WTC11 (cell line): ENCODE results near the gene HAND1.

Experiments used
- CBFB ChIP-seq: sonication (generic); formaldehyde crosslinking; IDR thresholded peaks from 2 replicates; pipeline ENCODE4 v1.8.1; 2022; ENCODE audit warnings: mild to moderate bottlenecking, low read depth, missing genetic modification reagents
- CTCF ChIP-seq: fragments of 200-600 bp; IDR thresholded peaks from 2 replicates; pipeline ENCODE4 v1.8.0; 2022; ENCODE audit warnings: antibody characterized with exemption
- HMGA2 ChIP-seq: fragments of 250-450 bp; sonication (Bioruptor Pico); IDR thresholded peaks from 2 replicates; pipeline ENCODE4 v1.4.0; 2021; ENCODE audit warnings: mild to moderate bottlenecking, moderate library complexity
- JUN ChIP-seq: sonication (generic); formaldehyde crosslinking; IDR thresholded peaks from 2 replicates; pipeline ENCODE4 v1.8.0; 2023; ENCODE audit warnings: mild to moderate bottlenecking, missing genetic modification reagents
- NR2C2 ChIP-seq: sonication (generic); formaldehyde crosslinking; IDR thresholded peaks from 2 replicates; pipeline ENCODE4 v1.8.0; 2022; ENCODE audit warnings: mild to moderate bottlenecking, missing genetic modification reagents
- RELA ChIP-seq: sonication (generic); formaldehyde crosslinking; IDR thresholded peaks from 2 replicates; pipeline ENCODE4 v1.8.1; 2022; ENCODE audit warnings: missing genetic modification reagents, mild to moderate bottlenecking, borderline replicate concordance
- RORB ChIP-seq: fragments of 250-450 bp; sonication (Bioruptor Pico); IDR thresholded peaks from 2 replicates; pipeline ENCODE4 v1.9.0; 2021; ENCODE audit warnings: mild to moderate bottlenecking
- USF1 ChIP-seq: sonication (generic); formaldehyde crosslinking; IDR thresholded peaks from 2 replicates; pipeline ENCODE4 v1.8.0; 2022; ENCODE audit warnings: mild to moderate bottlenecking, missing genetic modification reagents
- USF2 ChIP-seq: sonication (generic); formaldehyde crosslinking; IDR thresholded peaks from 2 replicates; pipeline ENCODE4 v1.8.1; 2023; ENCODE audit warnings: mild to moderate bottlenecking, missing genetic modification reagents, moderate library complexity

GRCh38 chr5:154455585-154455984, 22.4 kb downstream of the HAND1 start:
- TF ChIP-seq CTCF = no peak
- TF ChIP-seq RORB = no peak
- no peak for TF ChIP-seq USF1 (CRISPR knock-in tag)
- no peak for TF ChIP-seq JUN (CRISPR knock-in tag)
- no peak for TF ChIP-seq USF2 (CRISPR knock-in tag)
- no peak for TF ChIP-seq NR2C2 (CRISPR knock-in tag)
- no peak for TF ChIP-seq RELA
- TF ChIP-seq HMGA2 (CRISPR knock-in tag) = no peak
- TF ChIP-seq CBFB (CRISPR knock-in tag) = no peak
